ENCODE data around the gene RNU5B-1.

Gene RNU5B-1

DNA sequence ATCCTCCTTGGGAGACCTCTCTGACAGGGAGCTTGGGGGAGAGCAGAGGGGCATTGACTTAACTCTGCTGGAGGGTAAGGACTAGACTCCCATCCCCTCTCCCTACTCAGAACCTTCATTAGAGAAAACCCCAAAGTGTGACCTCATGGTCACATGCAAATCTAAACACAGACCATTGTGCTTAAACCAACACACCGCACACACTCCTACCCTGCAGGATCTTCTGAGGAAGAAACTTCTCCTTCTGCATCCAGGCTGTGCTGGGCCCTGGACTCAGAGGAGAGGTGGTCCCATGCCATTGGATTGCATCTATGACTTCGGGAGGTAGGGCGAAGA, 17.0 kb upstream of the RNU5B-1 start:
- peak; percentile 23 for DNase-seq (ENCODE audit: low read depth)
- TF ChIP-seq, protein P1, sequence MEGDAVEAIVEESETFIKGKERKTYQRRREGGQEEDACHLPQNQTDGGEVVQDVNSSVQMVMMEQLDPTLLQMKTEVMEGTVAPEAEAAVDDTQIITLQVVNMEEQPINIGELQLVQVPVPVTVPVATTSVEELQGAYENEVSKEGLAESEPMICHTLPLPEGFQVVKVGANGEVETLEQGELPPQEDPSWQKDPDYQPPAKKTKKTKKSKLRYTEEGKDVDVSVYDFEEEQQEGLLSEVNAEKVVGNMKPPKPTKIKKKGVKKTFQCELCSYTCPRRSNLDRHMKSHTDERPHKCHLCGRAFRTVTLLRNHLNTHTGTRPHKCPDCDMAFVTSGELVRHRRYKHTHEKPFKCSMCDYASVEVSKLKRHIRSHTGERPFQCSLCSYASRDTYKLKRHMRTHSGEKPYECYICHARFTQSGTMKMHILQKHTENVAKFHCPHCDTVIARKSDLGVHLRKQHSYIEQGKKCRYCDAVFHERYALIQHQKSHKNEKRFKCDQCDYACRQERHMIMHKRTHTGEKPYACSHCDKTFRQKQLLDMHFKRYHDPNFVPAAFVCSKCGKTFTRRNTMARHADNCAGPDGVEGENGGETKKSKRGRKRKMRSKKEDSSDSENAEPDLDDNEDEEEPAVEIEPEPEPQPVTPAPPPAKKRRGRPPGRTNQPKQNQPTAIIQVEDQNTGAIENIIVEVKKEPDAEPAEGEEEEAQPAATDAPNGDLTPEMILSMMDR (conservative IDR thresholded peaks at IDR 0.05; ENCODE audit: low read depth, low read length) = no peak
- H3K4me3 ChIP-seq (ENCODE audit: low read depth, low read length) = no peak overlapping the region

DNA sequence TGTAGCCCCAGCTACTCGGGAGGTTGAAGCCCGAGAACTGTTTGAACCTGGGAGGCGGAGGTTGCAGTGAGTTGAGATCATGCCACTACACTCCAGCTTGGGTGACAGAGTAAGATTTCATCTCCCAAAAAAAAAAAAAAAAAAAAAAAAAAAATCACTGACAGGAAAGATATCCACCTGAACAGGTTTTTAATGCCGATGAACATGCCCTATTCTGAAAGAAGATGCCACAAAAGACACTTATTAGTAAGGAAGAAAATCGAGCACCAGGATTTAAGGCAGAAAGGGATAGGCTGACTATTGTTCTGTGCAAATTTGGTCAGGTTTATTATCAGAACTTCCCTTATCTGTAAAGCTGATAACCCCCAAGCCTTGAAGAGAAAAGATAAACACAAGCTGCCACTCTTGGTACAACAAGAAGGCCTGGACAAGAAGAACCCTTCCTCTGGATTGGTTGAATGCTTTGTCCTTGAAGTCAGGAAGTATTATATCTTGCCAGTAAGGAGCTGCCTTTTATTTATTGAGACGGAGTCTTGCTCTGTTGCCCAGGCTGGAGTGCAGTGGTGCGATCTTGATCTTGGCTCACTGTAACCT, 15.1 kb upstream of the RNU5B-1 start:
- H3K4me3 ChIP-seq (ENCODE audit: low read depth, low read length) = no peak overlapping the region
- DNase-seq (ENCODE audit: low read depth) = no peak
- TF ChIP-seq, protein P1 (conservative IDR thresholded peaks at IDR 0.05; ENCODE audit: low read depth, low read length) = no peak

DNA sequence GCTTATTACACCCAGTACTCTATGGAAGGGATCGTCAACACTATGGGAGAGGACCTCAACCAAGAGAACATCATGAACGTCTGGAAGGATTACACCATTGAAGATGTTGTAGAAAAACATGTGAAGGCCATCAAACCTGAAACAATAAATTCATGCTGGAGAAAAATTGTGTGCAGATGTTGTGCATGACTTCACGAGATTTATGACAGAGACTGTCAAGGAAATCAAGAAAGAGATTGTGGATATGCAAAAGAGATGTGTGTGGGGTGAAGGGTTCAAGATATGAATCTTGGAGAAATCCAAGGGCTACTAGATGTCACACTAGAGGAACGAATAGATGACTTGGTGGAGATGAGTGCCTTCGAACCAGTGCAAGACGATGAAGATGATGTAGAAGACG, 14.2 kb upstream of the RNU5B-1 start:
- no peak overlapping the region for H3K4me3 ChIP-seq (ENCODE audit: low read depth, low read length)
- DNase-seq (ENCODE audit: low read depth) = no peak
- TF ChIP-seq, protein P1 (conservative IDR thresholded peaks at IDR 0.05; ENCODE audit: low read depth, low read length) = no peak

GRCh38 chr15:65292938-65293518, 11.4 kb upstream of the RNU5B-1 start:
- peak; percentile 21 for DNase-seq (ENCODE audit: low read depth)
- TF ChIP-seq, protein P1 (conservative IDR thresholded peaks at IDR 0.05; ENCODE audit: low read depth, low read length) = no peak

GRCh38 chr15:65298731-65299130, 5.7 kb upstream of the RNU5B-1 start:
- TF ChIP-seq, protein P1 (conservative IDR thresholded peaks at IDR 0.05; ENCODE audit: low read depth, low read length) = no peak
- no peak for DNase-seq (ENCODE audit: low read depth)
- no peak overlapping the region for H3K4me3 ChIP-seq (ENCODE audit: low read depth, low read length)

More at GRCh38 chr15:65292938-65293518, 11.4 kb upstream of the RNU5B-1 start:
- no peak overlapping the region for H3K4me3 ChIP-seq (ENCODE audit: low read depth, low read length)

GRCh38 chr15:65300924-65301441, 3.5 kb upstream of the RNU5B-1 start:
- no peak overlapping the region for H3K4me3 ChIP-seq (ENCODE audit: low read depth, low read length)
- TF ChIP-seq, protein P1 (conservative IDR thresholded peaks at IDR 0.05; ENCODE audit: low read depth, low read length) = no peak
- DNase-seq (ENCODE audit: low read depth) = no peak

DNA sequence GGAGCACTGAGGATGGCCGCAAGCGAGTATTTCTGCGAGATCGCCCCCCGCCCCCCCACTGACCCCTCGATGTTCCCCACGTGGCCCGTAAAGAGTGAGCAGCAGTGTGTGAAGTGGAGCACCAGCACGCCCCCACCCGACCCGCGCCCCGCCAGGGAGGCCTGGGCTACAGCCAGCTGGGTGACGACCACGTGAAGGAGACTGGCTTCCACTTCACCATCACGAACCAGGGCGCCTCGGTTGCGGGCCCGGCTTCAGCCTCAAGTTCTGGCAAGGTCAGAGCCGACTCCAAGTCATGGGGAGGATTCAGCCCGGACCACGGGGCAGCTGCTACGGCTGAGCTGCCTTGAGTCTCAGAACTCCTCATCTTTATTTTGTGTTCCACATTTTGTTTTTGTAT, 2.4 kb upstream of the RNU5B-1 start:
- no peak overlapping the region for H3K4me3 ChIP-seq (ENCODE audit: low read depth, low read length)
- TF ChIP-seq, protein P1 (conservative IDR thresholded peaks at IDR 0.05; ENCODE audit: low read depth, low read length) = no peak
- no peak for DNase-seq (ENCODE audit: low read depth)

All from choroid plexus epithelial cell (primary cell).